GM21528 (cell line): ENCODE data around the gene AEBP2.
"Not testable (repeated sequence)": the region's sequence is repeated elsewhere in the genome, so short reads cannot be mapped to it uniquely, and the experiment has no call there.

Source experiments
- ATAC-seq: cut with Tn5 transposase; IDR thresholded peaks from one replicate; pipeline ENCODE4 v1.9.1; 2021; ENCODE audit warnings: mild to moderate bottlenecking, moderate library complexity; ENCODE audit not compliant: unreplicated experiment, low FRiP score

Gene AEBP2

GRCh38 chr12:19419086-19419485 is 20.2 kb upstream of the AEBP2 start:
- ATAC-seq = no peak

GRCh38 chr12:19421503-19422282 is 17.6 kb upstream of the AEBP2 start:
- no peak for ATAC-seq

- ATAC-seq = no peak
Observed at GRCh38 chr12:19423166-19423930, 15.9 kb upstream of the AEBP2 start.

- no peak for ATAC-seq
Observed at GRCh38 chr12:19428246-19428645, 11.0 kb upstream of the AEBP2 start.

GRCh38 chr12:19429491-19429890 is 9.8 kb upstream of the AEBP2 start:
- not testable (repeated sequence) for ATAC-seq

GRCh38 chr12:19430988-19431387 is 8.3 kb upstream of the AEBP2 start:
- no peak for ATAC-seq

GRCh38 chr12:19431407-19432308 is 7.6 kb upstream of the AEBP2 start:
- no peak for ATAC-seq

GRCh38 chr12:19432309-19433170 is 6.8 kb upstream of the AEBP2 start:
- ATAC-seq = no peak

GRCh38 chr12:19434538-19434937 is 4.8 kb upstream of the AEBP2 start:
- no peak for ATAC-seq

GRCh38 chr12:19435831-19436497 is 3.3 kb upstream of the AEBP2 start:
- ATAC-seq = no peak

GRCh38 chr12:19436931-19437330 is 2.4 kb upstream of the AEBP2 start:
- ATAC-seq = no peak

GRCh38 chr12:19437996-19438395 is 1.3 kb upstream of the AEBP2 start:
- ATAC-seq = no peak

GRCh38 chr12:19440019-19440858 is 947 bp downstream of the AEBP2 start:
- peak; percentile 53 for ATAC-seq

GRCh38 chr12:19440916-19441315 is 1.6 kb downstream of the AEBP2 start:
- no peak for ATAC-seq

- no peak for ATAC-seq
Observed at GRCh38 chr12:19443585-19443984, 4.3 kb downstream of the AEBP2 start.

GRCh38 chr12:19444097-19444496 is 4.8 kb downstream of the AEBP2 start:
- no peak for ATAC-seq

- no peak for ATAC-seq
Observed at GRCh38 chr12:19447386-19447785, 8.1 kb downstream of the AEBP2 start.

GRCh38 chr12:19449814-19450213 is 10.5 kb downstream of the AEBP2 start:
- no peak for ATAC-seq

- ATAC-seq = no peak
Observed at GRCh38 chr12:19450362-19450761, 11.1 kb downstream of the AEBP2 start.
